HepG2 (cell line): ENCODE results near the gene TLL2. TPM values are rescaled to one million over a fixed set of nuclear protein-coding genes. Genes with fewer than 3 reads are reported as not detected.

Experiments
- AGO1 ChIP-seq: fragments of 200-400 bp; formaldehyde crosslinking; IDR thresholded peaks from 2 replicates; pipeline ENCODE4 v1.6.1; 2017; ENCODE audit warnings: mild to moderate bottlenecking, low read depth, low read length, moderate library complexity; ENCODE audit not compliant: poor library complexity, severe bottlenecking
- ATRX ChIP-seq: sonication (generic); formaldehyde crosslinking; IDR thresholded peaks from 2 replicates; pipeline ENCODE4 v1.4.0; 2020; ENCODE audit warnings: missing genetic modification reagents, borderline replicate concordance
- CHD2 ChIP-seq: IDR thresholded peaks from 2 replicates; pipeline ENCODE4 v1.6.1; 2011; ENCODE audit warnings: low read depth, low read length, improper control_type of control experiment
- HINFP ChIP-seq: sonication (generic); formaldehyde crosslinking; IDR thresholded peaks from 2 replicates; pipeline ENCODE4 v1.4.0; 2020; ENCODE audit warnings: low read depth, mild to moderate bottlenecking, missing genetic modification reagents
- HIVEP1 ChIP-seq: sonication (generic); formaldehyde crosslinking; IDR thresholded peaks from 2 replicates; pipeline ENCODE4 v1.4.0; 2020; ENCODE audit warnings: mild to moderate bottlenecking, missing genetic modification reagents
- HOXA7 ChIP-seq: sonication (generic); formaldehyde crosslinking; IDR thresholded peaks from 2 replicates; pipeline ENCODE4 v1.8.1; 2022; ENCODE audit warnings: mild to moderate bottlenecking, missing genetic modification reagents, moderate library complexity
- IRF2 ChIP-seq: IDR thresholded peaks from 2 replicates; pipeline ENCODE4 v1.6.1; 2018; ENCODE audit warnings: missing genetic modification reagents, missing compliant biosample characterization
- THAP8 ChIP-seq: sonication (generic); formaldehyde crosslinking; IDR thresholded peaks from 2 replicates; pipeline ENCODE4 v1.5.1; 2020; ENCODE audit warnings: missing genetic modification reagents, mild to moderate bottlenecking, borderline replicate concordance
- ZBTB3 ChIP-seq: sonication (generic); formaldehyde crosslinking; IDR thresholded peaks from 2 replicates; pipeline ENCODE4 v1.4.0; 2020; ENCODE audit warnings: low read depth, mild to moderate bottlenecking, moderate library complexity, missing genetic modification reagents, borderline replicate concordance
- ZBTB7A ChIP-seq: sonication (generic); formaldehyde crosslinking; IDR thresholded peaks from 2 replicates; pipeline ENCODE4 v1.8.0; 2022; ENCODE audit warnings: mild to moderate bottlenecking, missing genetic modification reagents
- ZMYM2 ChIP-seq: sonication (generic); formaldehyde crosslinking; IDR thresholded peaks from 2 replicates; pipeline ENCODE4 v1.8.0; 2022; ENCODE audit warnings: mild to moderate bottlenecking, missing genetic modification reagents
- ZNF512B ChIP-seq: sonication (generic); formaldehyde crosslinking; IDR thresholded peaks from 2 replicates; pipeline ENCODE4 v1.5.1; 2020; ENCODE audit warnings: missing genetic modification reagents, mild to moderate bottlenecking, borderline replicate concordance
- ZNF615 ChIP-seq: sonication (generic); formaldehyde crosslinking; IDR thresholded peaks from 2 replicates; pipeline ENCODE4 v1.5.0; 2020; ENCODE audit warnings: mild to moderate bottlenecking, missing genetic modification reagents, borderline replicate concordance
- ZNF879 ChIP-seq: sonication (generic); formaldehyde crosslinking; IDR thresholded peaks from 2 replicates; pipeline ENCODE4 v1.8.1; 2023; ENCODE audit warnings: missing genetic modification reagents
- ZSCAN22 ChIP-seq: sonication (generic); formaldehyde crosslinking; IDR thresholded peaks from 2 replicates; pipeline ENCODE4 v1.4.0; 2020; ENCODE audit warnings: mild to moderate bottlenecking, missing genetic modification reagents
- polyA plus RNA-seq, 8 experiments: library from polyadenylated mRNA; depleted of rRNA in 3 of 8; stranded (reverse) in 7 of 8; unstranded in 1 of 8; fragments of >200 nt; fragmentation: Illumina TruSeq in 4 of 8; extraction: Trizol in 4 of 8; gene quantifications; 2 replicates each; pipeline versions ENCODE4 v1.2.1 to v1.2.3, GENCODE V29; 2011 to 2016; ENCODE audit warnings: low read depth in 4 of 8, missing spikeins in 1 of 8, mixed read lengths in 1 of 8; ENCODE audit not compliant: insufficient read depth in 1 of 8
- total RNA-seq, 5 experiments: library from RNA; depleted of rRNA; stranded (reverse); fragments of >200 nt; fragmentation: Illumina TruSeq; extraction: Trizol; gene quantifications; 2 replicates each; pipeline ENCODE4 v1.2.3, GENCODE V29; 2016; ENCODE audit warnings: low read depth in 1 of 5

Gene TLL2
- total and polyA plus RNA-seq, 2 of the 13 experiments (the other 11 are each of a cell fraction or from before 2014, with no cell fraction given): 0.09 TPM; not detected in 1

GRCh38 chr10:96513698-96514561, at the start of gene TLL2 (continued):
- no peak for TF ChIP-seq ATRX (CRISPR knock-in tag)
- TF ChIP-seq ZBTB3 (CRISPR knock-in tag): no peak
- TF ChIP-seq AGO1: peak; percentile 40
- 0 out of 2 replicates have a peak, but pooled peaks have one; percentile 30 for TF ChIP-seq ZNF615 (CRISPR knock-in tag)
- TF ChIP-seq IRF2: 0 out of 2 replicates have a peak, but pooled peaks have one; percentile 16
- TF ChIP-seq HIVEP1: no peak
- no peak for TF ChIP-seq ZNF879 (CRISPR knock-in tag)
- TF ChIP-seq HINFP (CRISPR knock-in tag): no peak
- TF ChIP-seq CHD2: no peak
- TF ChIP-seq HOXA7 (CRISPR knock-in tag): no peak
- TF ChIP-seq ZMYM2 (CRISPR knock-in tag): peak; percentile 47; the same call in 1 of the 2 replicates
- no peak for TF ChIP-seq ZSCAN22 (CRISPR knock-in tag)
- TF ChIP-seq THAP8 (CRISPR knock-in tag): 0 out of 2 replicates have a peak, but pooled peaks have one; percentile 42
- no peak for TF ChIP-seq ZNF512B (CRISPR knock-in tag)
- TF ChIP-seq ZBTB7A (CRISPR knock-in tag): peak; percentile 38; the same call in 1 of the 2 replicates
